NCI-H2227 treated with DMSO at 0.1 percent for 48 hours (cell line): Measurements from ENCODE around the gene TMEM53.
A peak's percentile ranks its signal among the peaks of the same experiment; 100 is the strongest.

ENCODE experiments used
- DNase-seq: peaks from one replicate; lab custom pipeline; 2025; lab: John Stamatoyannopoulos, UW

TMEM53 gene

GRCh38 chr1:44696789-44697345 is 22.6 kb upstream of the TMEM53 start:
- DNase-seq, result no peak

DNA sequence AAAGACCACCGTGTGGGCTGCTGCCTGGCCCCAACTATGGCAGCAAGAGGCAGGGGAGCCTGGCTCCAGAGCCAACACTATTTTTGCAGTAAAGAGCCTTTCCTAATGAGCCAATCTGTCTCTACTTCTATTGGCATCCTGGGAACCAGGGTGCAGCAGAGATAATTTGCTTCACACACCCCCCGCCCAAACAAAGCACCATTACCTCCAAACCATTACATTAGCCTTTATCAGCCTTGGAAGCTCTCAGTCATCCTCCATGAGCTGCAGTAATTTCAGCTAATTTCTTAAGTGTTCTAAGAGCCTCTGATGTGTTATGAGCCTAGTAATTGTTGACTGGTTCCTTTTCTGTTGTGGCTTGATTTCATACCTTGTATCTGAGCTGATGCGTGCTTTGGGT is 21.8 kb upstream of the TMEM53 start:
- DNase-seq, result peak; percentile 62

DNA sequence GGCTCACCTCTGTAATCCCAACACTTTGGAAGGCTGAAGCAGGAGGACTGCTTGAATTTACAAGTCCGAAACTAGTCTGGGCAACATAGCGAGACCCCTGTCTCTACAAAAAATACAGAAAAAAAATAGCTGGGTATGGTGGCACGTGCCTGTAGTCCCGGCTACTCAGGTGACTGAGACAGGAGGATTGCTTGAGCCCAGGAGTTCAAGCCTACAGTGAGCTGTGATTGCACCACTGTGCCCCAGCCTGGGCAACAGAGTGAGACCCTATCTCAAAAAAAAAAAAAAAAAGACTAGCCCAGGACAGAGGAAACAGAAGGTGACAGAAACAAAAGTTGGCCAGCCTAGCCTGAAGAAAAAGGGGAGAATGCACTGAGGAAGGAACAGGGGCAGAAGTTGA is 21.4 kb upstream of the TMEM53 start:
- no peak for DNase-seq

DNA sequence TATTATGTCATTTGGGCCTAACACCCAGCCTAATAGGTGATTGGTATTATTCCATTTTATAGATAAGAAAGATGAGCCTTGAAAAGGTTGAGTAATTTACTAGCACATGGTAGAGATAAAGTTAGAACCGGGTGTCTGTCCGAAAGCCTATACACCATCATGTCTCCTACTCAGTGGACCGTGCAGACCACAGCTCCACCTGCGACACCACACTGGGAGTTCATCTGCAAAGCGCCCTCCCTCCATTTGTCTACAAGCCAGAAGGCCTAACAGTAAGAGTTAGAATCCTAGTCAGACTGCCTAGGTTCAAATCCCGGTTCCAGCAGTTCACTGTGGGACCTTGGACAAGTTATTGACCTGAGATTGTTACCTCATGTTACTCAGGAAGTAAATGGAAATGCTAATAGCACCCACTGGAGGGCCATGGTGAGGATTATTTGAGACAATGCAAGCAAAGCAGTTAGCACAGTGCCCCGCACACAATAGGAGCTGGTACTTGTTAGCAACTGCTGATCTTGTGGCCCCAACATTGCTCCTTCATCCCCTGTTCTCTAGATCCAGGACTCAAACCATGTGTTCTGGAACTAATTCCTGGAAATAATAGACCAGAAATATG is 20.7 kb upstream of the TMEM53 start:
- no peak for DNase-seq

DNA sequence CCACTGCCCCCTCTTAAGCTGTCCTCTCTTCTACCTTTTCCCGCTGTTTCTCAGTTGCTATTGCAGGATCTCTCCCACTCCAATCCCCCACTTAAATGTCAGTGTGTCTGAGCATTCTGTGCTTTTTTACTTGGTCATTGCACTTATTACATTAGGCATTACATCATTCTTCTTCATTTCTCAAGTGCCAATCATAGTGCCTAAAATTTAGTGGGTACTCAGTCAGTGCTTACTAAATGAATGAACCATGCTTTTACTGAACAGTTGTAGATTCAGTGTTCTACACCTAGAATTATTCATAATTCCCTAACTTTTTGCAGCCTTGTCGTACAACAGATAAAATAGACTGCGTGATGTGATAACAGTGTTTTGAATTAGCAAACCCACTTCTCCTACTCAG is 19.6 kb upstream of the TMEM53 start:
- DNase-seq, result no peak

DNA sequence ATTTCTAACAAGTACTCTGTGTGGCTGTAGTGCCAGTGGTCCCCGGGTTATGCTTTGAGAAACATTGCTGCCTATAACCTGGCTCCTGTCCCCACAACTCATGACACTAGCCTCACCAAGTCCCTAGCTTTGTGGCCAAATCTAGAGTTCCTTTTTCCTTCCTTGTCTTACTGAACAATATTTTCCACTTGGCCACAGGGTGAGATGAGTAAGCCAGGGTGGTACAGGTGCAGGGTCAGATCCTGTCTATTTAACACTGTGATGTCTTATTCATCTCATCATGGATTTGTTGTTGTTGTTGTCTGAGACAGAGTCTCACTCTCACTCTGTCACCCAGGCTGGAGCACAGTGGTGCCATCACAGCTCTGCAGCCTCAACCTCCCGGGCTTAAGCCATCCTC is 18.9 kb upstream of the TMEM53 start:
- DNase-seq, result no peak

- DNase-seq, result no peak
Measured at GRCh38 chr1:44689447-44689765, 15.1 kb upstream of the TMEM53 start.

- no peak for DNase-seq
Measured at GRCh38 chr1:44688760-44689446, 14.6 kb upstream of the TMEM53 start.

DNA sequence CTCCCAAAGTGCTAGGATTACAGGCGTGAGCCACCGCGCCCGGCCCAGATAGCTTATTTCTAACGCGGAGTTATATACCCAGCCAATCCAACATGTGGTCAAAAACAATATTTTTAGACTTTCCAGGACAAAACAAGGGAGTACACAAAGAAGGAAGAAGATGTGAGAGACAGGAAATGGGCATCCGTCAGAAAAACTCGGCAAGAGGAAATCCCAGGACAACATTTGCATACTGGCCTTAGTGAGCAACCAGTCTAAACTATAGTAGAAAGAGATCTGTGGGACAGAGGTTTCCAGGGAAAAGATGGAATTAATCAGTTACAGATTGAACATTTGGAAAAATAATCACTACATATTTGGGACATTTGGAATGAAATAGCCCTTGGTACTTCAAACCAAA is 11.6 kb upstream of the TMEM53 start:
- no peak for DNase-seq

DNA sequence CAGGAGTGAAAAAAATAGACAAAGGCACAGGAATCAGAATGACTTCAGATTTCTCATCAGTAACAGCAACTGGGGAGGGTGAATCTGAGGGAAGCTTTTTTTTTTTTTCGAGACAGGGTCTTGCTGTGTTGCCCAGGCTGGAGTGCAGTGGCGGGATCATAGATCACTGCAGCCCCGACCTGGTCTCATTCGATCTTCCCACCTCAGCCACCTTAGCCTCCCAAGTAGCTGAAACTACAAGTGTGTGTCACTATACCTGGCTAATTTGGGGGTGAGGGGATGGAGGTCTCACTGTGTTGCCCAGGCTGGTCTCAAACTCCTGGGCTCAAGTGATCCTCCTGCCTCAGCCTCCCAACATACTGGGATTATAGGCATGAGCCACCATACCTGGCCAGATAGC is 10.9 kb upstream of the TMEM53 start:
- no peak for DNase-seq

- DNase-seq, result no peak
Measured at GRCh38 chr1:44684525-44684924, 10.2 kb upstream of the TMEM53 start.

- no peak for DNase-seq
Measured at GRCh38 chr1:44682883-44683265, 8.6 kb upstream of the TMEM53 start.

DNA sequence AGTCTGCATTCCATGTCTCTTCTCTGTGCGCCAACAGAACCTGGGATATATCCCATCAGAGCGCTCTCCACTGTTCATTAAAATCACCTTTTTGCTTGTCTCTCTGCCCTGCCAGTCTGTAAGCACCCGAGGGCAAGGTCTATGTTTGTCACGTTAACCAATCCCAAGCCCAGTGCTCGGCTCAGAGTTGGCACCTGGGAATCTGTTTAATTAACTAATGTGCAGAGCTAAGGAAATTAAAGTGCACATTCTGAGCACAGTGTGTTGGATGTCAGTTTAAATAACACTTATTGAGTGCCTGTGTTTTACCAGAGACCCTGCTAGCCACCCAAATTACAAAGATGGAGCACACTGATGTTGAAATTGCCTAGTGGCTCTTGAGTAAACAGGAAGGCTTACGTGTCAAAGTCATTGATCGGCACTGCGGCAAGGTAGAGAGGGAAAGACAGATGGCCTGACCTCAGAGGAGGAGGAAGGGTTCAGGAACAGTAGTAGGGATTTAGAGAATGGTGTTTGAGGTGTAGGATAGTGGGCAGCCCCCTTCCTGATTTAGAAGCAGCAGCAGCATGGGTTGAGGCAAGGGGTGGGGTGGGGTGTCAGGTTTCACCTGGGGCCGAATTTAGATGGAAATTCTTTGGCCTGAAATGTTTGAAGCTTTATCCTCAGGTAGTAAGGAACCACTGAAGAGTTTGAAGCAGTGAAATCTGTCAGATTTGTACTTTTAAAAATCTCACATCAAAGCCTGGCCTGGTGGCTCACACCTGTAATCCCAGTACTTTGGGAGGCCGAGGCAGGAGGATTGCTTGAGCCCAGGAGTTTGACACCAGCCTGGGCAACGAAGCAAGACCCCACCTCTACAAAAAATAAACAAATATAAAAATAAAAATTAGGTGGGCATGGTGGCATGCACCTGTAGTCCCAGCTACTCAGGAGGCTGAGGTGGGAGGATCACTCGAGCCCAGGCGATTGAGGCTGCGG is 7.9 kb upstream of the TMEM53 start:
- no peak for DNase-seq

- no peak for DNase-seq
Measured at GRCh38 chr1:44679468-44679867, 5.2 kb upstream of the TMEM53 start.

GRCh38 chr1:44678626-44679025 is 4.3 kb upstream of the TMEM53 start:
- no peak for DNase-seq

- no peak for DNase-seq
Measured at GRCh38 chr1:44678120-44678519, 3.8 kb upstream of the TMEM53 start.

- DNase-seq, result no peak
Measured at GRCh38 chr1:44677201-44677766, 3.0 kb upstream of the TMEM53 start.

DNA sequence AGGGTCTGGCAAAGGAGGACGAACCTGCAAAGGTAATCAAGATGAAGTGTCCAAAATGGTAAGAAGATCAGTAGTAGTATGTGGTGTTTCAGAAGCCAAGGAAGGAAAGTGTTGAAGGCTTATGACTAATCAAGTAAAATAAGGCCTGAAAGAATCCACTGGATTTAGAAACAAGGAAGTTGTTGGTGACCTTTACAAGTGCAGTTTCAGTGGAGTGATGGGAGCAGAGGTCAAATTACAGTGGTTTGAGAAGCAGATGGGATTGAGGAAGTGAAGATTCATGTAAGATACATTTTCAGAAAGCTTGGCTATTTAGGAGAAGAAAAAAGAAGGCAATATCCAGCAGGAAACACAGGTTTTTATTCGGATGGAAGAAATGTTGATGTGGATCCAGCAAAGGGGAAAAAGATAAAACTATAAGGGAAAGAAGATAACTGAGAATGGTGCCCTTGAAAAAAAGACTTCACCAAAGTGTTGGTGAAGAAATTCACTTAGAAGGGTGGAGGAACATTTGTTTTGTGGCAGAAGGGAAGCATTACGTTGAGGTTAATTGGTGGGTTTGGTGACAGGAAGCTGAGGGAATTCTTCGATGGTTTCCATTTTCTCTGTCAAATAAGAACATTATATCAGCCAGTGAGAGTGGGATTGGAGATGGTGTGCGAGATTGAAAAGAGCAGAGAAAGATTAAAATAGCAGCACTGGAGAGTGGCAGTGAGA is 2.4 kb upstream of the TMEM53 start:
- no peak for DNase-seq

DNA sequence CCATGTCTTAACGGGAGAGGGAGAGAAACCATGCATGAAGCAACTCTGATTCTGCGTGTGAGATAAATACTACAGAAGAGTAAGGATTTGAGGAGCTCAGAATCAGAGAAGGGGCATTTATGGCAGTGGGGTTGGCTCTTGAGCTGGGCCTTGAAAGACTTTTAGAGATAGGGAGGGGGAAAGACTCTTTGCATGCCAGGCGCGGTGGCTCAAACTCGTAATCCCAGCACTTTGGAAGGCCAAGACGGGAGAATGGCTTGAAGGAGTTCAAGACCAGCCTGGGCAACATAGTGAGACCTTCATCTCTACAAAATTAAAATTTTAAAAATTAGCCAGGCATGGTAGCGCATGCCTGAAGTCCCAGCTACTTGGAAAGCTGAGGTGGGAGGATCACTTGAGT is 905 bp upstream of the TMEM53 start:
- DNase-seq, result no peak

DNA sequence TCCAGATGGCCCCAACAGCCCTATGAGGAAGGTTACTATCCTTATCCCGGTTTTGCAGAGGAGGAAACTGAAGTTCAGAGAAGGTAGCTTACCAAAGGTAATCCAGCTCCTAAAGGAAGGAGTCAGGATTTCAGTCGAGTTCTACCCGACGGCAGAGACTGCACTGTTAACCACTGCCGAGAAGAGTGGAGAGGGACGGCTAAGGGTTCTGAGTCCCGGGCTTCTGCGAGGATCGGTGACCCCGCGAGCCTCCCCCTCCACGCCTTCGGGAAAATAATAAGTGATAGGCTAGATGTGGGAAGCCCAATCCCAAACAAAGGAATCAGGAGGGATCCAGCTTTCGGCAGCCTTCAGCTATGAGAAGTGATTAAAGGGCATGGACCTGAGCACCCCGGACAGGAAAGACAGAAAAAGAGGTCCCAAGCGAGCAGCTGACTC is 587 bp downstream of the TMEM53 start:
- no peak for DNase-seq

- no peak for DNase-seq
Measured at GRCh38 chr1:44672961-44673674, 1.2 kb downstream of the TMEM53 start.
